ENCODE data around the gene CFAP20DC. TPM values are rescaled to one million over a fixed set of nuclear protein-coding genes. Genes with fewer than 3 reads are reported as not detected.

The CFAP20DC gene
- total RNA-seq, 1 experiment from 2014 or later = 4.5 TPM

DNA sequence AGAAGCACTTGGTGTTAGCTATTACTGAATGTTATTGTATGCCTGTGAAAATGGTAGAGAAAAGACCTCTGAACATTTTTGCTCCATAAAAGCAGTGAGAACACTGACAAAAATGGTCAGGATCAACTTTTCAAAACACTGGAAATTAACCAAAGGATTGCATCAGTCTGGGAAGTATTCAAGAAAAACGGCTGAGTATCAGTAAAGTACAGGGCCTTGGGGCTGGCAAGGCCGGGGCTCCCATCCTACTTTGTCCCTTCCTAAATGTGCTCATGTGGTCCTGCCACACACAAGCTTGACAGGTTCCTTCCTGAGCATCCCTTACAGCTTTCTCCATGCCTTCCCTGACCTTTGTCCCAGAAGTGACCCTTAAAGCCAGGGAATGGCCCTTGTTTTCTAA is 84.0 kb downstream of the CFAP20DC start:
- no peaks in the 10 kb centered on the region for H3K36me3 Mint-ChIP-seq (ENCODE audit: insufficient read depth in 1 of 3, low read depth in 3 of 3)
- Histone ChIP-seq H3K56ac (ENCODE audit: insufficient read length, low read depth, low read length) (no peak overlapping the region), H3K23ac (ENCODE audit: insufficient read length, low read depth, low read length) (no peak overlapping the region), H2BK120ac (ENCODE audit: low read depth, low read length, poor library complexity, severe bottlenecking) (no peak overlapping the region), H2AFZ (ENCODE audit: low read length) (no peak overlapping the region), H3T11ph (ENCODE audit: low read length) (no peak overlapping the region), H2BK5ac (ENCODE audit: insufficient read length, low read length) (no peak overlapping the region), H3K9me3 (ENCODE audit: control insufficient read depth, low read depth, low read length) (no peaks in the 10 kb centered on the region), H3K4ac (ENCODE audit: low read depth, low read length) (no peak overlapping the region), H4K5ac (ENCODE audit: insufficient read length, low read depth, low read length) (no peak overlapping the region), H3K23me2 (ENCODE audit: insufficient read length, low read depth, low read length, poor library complexity, severe bottlenecking) (no peaks in the 10 kb centered on the region), H2BK12ac (ENCODE audit: insufficient read length, low read depth, low read length) (no peak overlapping the region), H3K18ac (ENCODE audit: insufficient read length, low read depth, low read length) (no peak overlapping the region), H3K14ac (ENCODE audit: insufficient read depth, low read length) (no peak overlapping the region), H2BK20ac (ENCODE audit: low read depth, low read length, poor library complexity, severe bottlenecking) (no peak overlapping the region), H4K8ac (replicated peaks; ENCODE audit: insufficient read length, low read depth, low read length) (no peak overlapping the region), H4K20me1 (ENCODE audit: control insufficient read depth, insufficient read depth, insufficient read length) (no peaks in the 10 kb centered on the region), H2AK5ac (ENCODE audit: insufficient read length, low read length) (no peak overlapping the region), H3K27ac (ENCODE audit: insufficient read length, low read depth, low read length) (no peak overlapping the region), H3K27me3 (ENCODE audit: insufficient read depth, low read length) (no peaks in the 10 kb centered on the region), H3K9ac (ENCODE audit: extremely low read depth, insufficient read length, low read length) (no peak overlapping the region), H4K91ac (ENCODE audit: insufficient read length, low read depth, low read length) (no peak overlapping the region), H3K79me2 (ENCODE audit: insufficient read depth, low read length) (no peaks in the 10 kb centered on the region), H2BK15ac (ENCODE audit: low read depth, low read length) (no peak overlapping the region), H3K79me1 (ENCODE audit: insufficient read depth, low read depth, low read length, poor library complexity, severe bottlenecking) (no peaks in the 10 kb centered on the region), H3K4me2 (ENCODE audit: insufficient read depth, insufficient read length, low read length) (no peak overlapping the region), H3K4me1 (ENCODE audit: insufficient read depth, low read length) (no peaks in the 10 kb centered on the region)
- WGBS (ENCODE audit: extremely low coverage, insufficient read length, low lambda C conversion rate) = no CpG with 5 or more reads among the region's 2 CpGs
- TF ChIP-seq, protein P1, sequence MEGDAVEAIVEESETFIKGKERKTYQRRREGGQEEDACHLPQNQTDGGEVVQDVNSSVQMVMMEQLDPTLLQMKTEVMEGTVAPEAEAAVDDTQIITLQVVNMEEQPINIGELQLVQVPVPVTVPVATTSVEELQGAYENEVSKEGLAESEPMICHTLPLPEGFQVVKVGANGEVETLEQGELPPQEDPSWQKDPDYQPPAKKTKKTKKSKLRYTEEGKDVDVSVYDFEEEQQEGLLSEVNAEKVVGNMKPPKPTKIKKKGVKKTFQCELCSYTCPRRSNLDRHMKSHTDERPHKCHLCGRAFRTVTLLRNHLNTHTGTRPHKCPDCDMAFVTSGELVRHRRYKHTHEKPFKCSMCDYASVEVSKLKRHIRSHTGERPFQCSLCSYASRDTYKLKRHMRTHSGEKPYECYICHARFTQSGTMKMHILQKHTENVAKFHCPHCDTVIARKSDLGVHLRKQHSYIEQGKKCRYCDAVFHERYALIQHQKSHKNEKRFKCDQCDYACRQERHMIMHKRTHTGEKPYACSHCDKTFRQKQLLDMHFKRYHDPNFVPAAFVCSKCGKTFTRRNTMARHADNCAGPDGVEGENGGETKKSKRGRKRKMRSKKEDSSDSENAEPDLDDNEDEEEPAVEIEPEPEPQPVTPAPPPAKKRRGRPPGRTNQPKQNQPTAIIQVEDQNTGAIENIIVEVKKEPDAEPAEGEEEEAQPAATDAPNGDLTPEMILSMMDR (conservative IDR thresholded peaks at IDR 0.05) = no peak
- H3K4me1 Mint-ChIP-seq = peaks cover 0 to 9% of the 10 kb centered on the region in 2 experiments; a peak in 2 of 4 replicates
- H3K27me3 Mint-ChIP-seq (ENCODE audit: low read depth) = no peaks in the 10 kb centered on the region
- no peak overlapping the region for H3K4me3 Mint-ChIP-seq
- H3K27ac Mint-ChIP-seq = no peak overlapping the region
- no peak for DNase-seq
- H3K9me3 Mint-ChIP-seq = peaks cover 4% of the 10 kb centered on the region in 2 experiments; a peak in 1 of 5 replicates
